ENCODE results near the gene NUTM2F.
"Not testable (repeated sequence)": the region's sequence is repeated elsewhere in the genome, so short reads cannot be mapped to it uniquely, and the experiment has no call there.

DNA sequence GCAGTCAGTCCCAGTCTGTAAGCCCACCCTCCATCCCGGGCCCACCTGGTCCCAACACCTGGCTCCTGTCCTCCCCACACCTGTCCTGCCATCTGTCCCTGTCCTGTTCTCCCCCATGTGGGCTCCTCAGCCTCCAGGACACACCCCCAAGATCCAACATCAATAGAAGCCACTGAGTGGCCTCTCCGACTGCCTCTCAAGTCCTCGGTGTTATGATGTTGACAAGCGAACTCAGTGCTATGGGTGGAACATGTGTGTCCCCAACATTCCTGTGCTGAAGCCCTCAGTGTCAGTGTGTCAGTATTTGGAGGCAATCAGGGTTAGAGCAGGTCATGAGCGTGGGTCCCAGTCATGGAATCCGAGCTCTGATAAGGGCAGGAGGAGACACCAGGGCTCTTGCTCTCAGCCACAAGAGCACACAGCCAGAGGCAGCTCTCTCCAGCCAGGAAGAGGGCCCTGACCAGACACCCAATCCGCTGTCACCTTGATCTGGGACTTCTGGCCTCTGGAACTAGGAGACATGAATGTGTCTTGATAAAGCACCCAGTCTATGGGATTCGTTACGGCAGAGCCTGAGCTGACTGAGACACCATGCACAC lies 6.0 kb downstream of the NUTM2F start:
- not testable (repeated sequence) for TF ChIP-seq NFYB (CRISPR knock-in tag; conservative IDR thresholded peaks at IDR 0.05; ENCODE audit: low read depth); FOXP1 (CRISPR knock-in tag; IDR thresholded peaks at IDR 0.05; ENCODE audit: borderline replicate concordance); PRRX2 (CRISPR knock-in tag; IDR thresholded peaks at IDR 0.05); FOXK1 (CRISPR knock-in tag; IDR thresholded peaks at IDR 0.05)
- TF ChIP-seq, protein P1, sequence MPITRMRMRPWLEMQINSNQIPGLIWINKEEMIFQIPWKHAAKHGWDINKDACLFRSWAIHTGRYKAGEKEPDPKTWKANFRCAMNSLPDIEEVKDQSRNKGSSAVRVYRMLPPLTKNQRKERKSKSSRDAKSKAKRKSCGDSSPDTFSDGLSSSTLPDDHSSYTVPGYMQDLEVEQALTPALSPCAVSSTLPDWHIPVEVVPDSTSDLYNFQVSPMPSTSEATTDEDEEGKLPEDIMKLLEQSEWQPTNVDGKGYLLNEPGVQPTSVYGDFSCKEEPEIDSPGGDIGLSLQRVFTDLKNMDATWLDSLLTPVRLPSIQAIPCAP (CRISPR knock-in tag; IDR thresholded peaks at IDR 0.05): not testable (repeated sequence)
- TF ChIP-seq, protein P2, sequence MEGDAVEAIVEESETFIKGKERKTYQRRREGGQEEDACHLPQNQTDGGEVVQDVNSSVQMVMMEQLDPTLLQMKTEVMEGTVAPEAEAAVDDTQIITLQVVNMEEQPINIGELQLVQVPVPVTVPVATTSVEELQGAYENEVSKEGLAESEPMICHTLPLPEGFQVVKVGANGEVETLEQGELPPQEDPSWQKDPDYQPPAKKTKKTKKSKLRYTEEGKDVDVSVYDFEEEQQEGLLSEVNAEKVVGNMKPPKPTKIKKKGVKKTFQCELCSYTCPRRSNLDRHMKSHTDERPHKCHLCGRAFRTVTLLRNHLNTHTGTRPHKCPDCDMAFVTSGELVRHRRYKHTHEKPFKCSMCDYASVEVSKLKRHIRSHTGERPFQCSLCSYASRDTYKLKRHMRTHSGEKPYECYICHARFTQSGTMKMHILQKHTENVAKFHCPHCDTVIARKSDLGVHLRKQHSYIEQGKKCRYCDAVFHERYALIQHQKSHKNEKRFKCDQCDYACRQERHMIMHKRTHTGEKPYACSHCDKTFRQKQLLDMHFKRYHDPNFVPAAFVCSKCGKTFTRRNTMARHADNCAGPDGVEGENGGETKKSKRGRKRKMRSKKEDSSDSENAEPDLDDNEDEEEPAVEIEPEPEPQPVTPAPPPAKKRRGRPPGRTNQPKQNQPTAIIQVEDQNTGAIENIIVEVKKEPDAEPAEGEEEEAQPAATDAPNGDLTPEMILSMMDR (IDR thresholded peaks at IDR 0.05): not testable (repeated sequence)
